Measurements from ENCODE around the gene CEMIP.

- TF ChIP-seq CTCF (IDR thresholded peaks at IDR 0.05; ENCODE audit: low read length) (no peak), EZH2 (optimal IDR thresholded peaks at IDR 0.05; ENCODE audit: low read depth, low read length) (no peak), EZH2phosphoT487 (IDR thresholded peaks at IDR 0.05; ENCODE audit: low read length) (no peak)
Observed at GRCh38 chr15:80800067-80800466, 20.9 kb downstream of the CEMIP start.

Data from MM.1S (cell line).